Activated T-helper 2 cell treated with anti-CD3 and anti-CD28 coated beads, Interferon-gamma antibody, Interleukin-2, Interleukin-4, amounts not matched to agents 10 μg/mL and 5 μg/mL and 100 μg/mL, durations not matched to agents 14 hours and 24 hours and 36 hours (primary cell): ENCODE data around the gene APC2. TPM values are rescaled to one million over a fixed set of nuclear protein-coding genes. Genes with fewer than 3 reads are reported as not detected.

Experiments used
- DNase-seq: peaks from one replicate; pipeline ENCODE4 v3.0.0; 2021; ENCODE audit warnings: low spot score
- H3K27ac Mint-ChIP-seq: one replicate; pipeline ENCODE4 v1.8.0; 2021; ENCODE audit warnings: mixed read lengths
- H3K27me3 Mint-ChIP-seq: one replicate; pipeline ENCODE4 v1.8.0; 2021; ENCODE audit warnings: low read depth, mixed read lengths
- H3K36me3 Mint-ChIP-seq: one replicate; pipeline ENCODE4 v1.8.0; 2021; ENCODE audit warnings: low read depth, mixed read lengths
- H3K4me1 Mint-ChIP-seq: one replicate; pipeline ENCODE4 v1.8.0; 2021; ENCODE audit warnings: low read depth, mixed read lengths
- H3K4me3 Mint-ChIP-seq: one replicate; pipeline ENCODE4 v1.8.0; 2021; ENCODE audit warnings: low read depth, mild to moderate bottlenecking, moderate library complexity, mixed read lengths
- H3K9me3 Mint-ChIP-seq: one replicate; pipeline ENCODE4 v1.8.0; 2021; ENCODE audit warnings: mixed read lengths
- intact Hi-C: fragments of 100-400 bp; cut with micrococcal nuclease; formaldehyde crosslinking; loops from one replicate; pipeline ENCODE4 v1.15.1; 2023
- total RNA-seq: library from RNA; stranded (reverse); gene quantifications from 2 replicates; pipeline ENCODE4 v1.2.3, GENCODE V29; 2022

APC2 gene
- total RNA-seq, 1 donor from 2014 or later, result 0.21 TPM

GRCh38 chr19:1503925-1504773, 54.2 kb downstream of the APC2 start:
- peaks cover 9% of the 10 kb centered on the region for H3K4me1 Mint-ChIP-seq
- no peak for DNase-seq
- no peaks in the 10 kb centered on the region for H3K9me3 Mint-ChIP-seq
- H3K36me3 Mint-ChIP-seq, result peaks cover 3% of the 10 kb centered on the region
- H3K4me3 Mint-ChIP-seq, result no peak overlapping the region
- H3K27ac Mint-ChIP-seq, result no peak overlapping the region
- H3K27me3 Mint-ChIP-seq, result peaks cover 2% of the 10 kb centered on the region
- intact Hi-C loops, result no loop called here

GRCh38 chr19:1505012-1505411, 55.1 kb downstream of the APC2 start:
- no peak for DNase-seq
- H3K4me3 Mint-ChIP-seq, result no peak overlapping the region

GRCh38 chr19:1505991-1506881, 56.3 kb downstream of the APC2 start:
- H3K36me3 Mint-ChIP-seq, result peaks cover 3% of the 10 kb centered on the region
- no peak overlapping the region for H3K4me3 Mint-ChIP-seq
- H3K27ac Mint-ChIP-seq, result no peak overlapping the region
- peaks cover 12% of the 10 kb centered on the region for H3K4me1 Mint-ChIP-seq
- peaks cover 6% of the 10 kb centered on the region for H3K27me3 Mint-ChIP-seq
- intact Hi-C loops, result no loop called here
- no peak for DNase-seq
- H3K9me3 Mint-ChIP-seq, result no peaks in the 10 kb centered on the region

More at GRCh38 chr19:1505012-1505411, 55.1 kb downstream of the APC2 start:
- H3K4me1 Mint-ChIP-seq, result peaks cover 11% of the 10 kb centered on the region
- no peak overlapping the region for H3K27ac Mint-ChIP-seq
- peaks cover 3% of the 10 kb centered on the region for H3K36me3 Mint-ChIP-seq
- H3K9me3 Mint-ChIP-seq, result no peaks in the 10 kb centered on the region
- H3K27me3 Mint-ChIP-seq, result peaks cover 5% of the 10 kb centered on the region
- intact Hi-C loops, result no loop called here

GRCh38 chr19:1507192-1507660, 57.3 kb downstream of the APC2 start:
- H3K36me3 Mint-ChIP-seq, result peaks cover 3% of the 10 kb centered on the region
- peaks cover 8% of the 10 kb centered on the region for H3K27me3 Mint-ChIP-seq
- no peak overlapping the region for H3K27ac Mint-ChIP-seq
- intact Hi-C loops, result no loop called here
- H3K4me1 Mint-ChIP-seq, result peaks cover 13% of the 10 kb centered on the region
- no peaks in the 10 kb centered on the region for H3K9me3 Mint-ChIP-seq
- peak overlapping the region; percentile 81 for H3K4me3 Mint-ChIP-seq
- DNase-seq, result no peak

- intact Hi-C loops, result no loop called here
- H3K27me3 Mint-ChIP-seq, result peaks cover 8% of the 10 kb centered on the region
- H3K9me3 Mint-ChIP-seq, result no peaks in the 10 kb centered on the region
These were observed 58.0 kb downstream of the APC2 start for GRCh38 chr19:1507763-1508506.

GRCh38 chr19:1508507-1508856, 58.6 kb downstream of the APC2 start:
- no peaks in the 10 kb centered on the region for H3K9me3 Mint-ChIP-seq
- intact Hi-C loops, result no loop called here

More at GRCh38 chr19:1507763-1508506, 58.0 kb downstream of the APC2 start:
- Mint-ChIP-seq H3K36me3 (peaks cover 3% of the 10 kb centered on the region), H3K4me1 (peaks cover 17% of the 10 kb centered on the region), H3K27ac (peak overlapping the region; percentile 82), H3K4me3 (peak overlapping the region; percentile 81)
- peak; percentile 84 for DNase-seq

GRCh38 chr19:1509602-1510441, 59.9 kb downstream of the APC2 start:
- Mint-ChIP-seq H3K27ac (no peak overlapping the region), H3K27me3 (peaks cover 7% of the 10 kb centered on the region), H3K4me1 (peaks cover 15% of the 10 kb centered on the region), H3K36me3 (peaks cover 3% of the 10 kb centered on the region), H3K9me3 (no peaks in the 10 kb centered on the region), H3K4me3 (no peak overlapping the region)
- DNase-seq, result no peak
- intact Hi-C loops, result loop anchor here (5.0 to 10.0 kb wide), 3 partner anchors 38 to 235 kb away; partner anchors contain the start of gene FAM174C

More at GRCh38 chr19:1508507-1508856, 58.6 kb downstream of the APC2 start:
- Mint-ChIP-seq H3K27ac (no peak overlapping the region), H3K4me3 (no peak overlapping the region), H3K36me3 (peaks cover 3% of the 10 kb centered on the region), H3K27me3 (peaks cover 8% of the 10 kb centered on the region), H3K4me1 (peaks cover 17% of the 10 kb centered on the region)
- DNase-seq, result no peak

- intact Hi-C loops, result loop anchor here (5.0 to 10.0 kb wide), 3 partner anchors 38 to 236 kb away; partner anchors contain the start of gene FAM174C
- Mint-ChIP-seq H3K27me3 (peaks cover 7% of the 10 kb centered on the region), H3K4me1 (peaks cover 15% of the 10 kb centered on the region), H3K27ac (no peak overlapping the region), H3K9me3 (no peaks in the 10 kb centered on the region), H3K36me3 (peaks cover 3% of the 10 kb centered on the region), H3K4me3 (no peak overlapping the region)
- no peak for DNase-seq
These were observed 60.5 kb downstream of the APC2 start for GRCh38 chr19:1510442-1510806.

GRCh38 chr19:1510807-1511206, 60.9 kb downstream of the APC2 start:
- intact Hi-C loops, result loop anchor here (5.0 to 10.0 kb wide), 3 partner anchors 39 to 236 kb away; partner anchors contain the start of gene FAM174C
- peaks cover 3% of the 10 kb centered on the region for H3K36me3 Mint-ChIP-seq
- H3K27me3 Mint-ChIP-seq, result peaks cover 7% of the 10 kb centered on the region
- DNase-seq, result no peak
- H3K27ac Mint-ChIP-seq, result no peak overlapping the region
- no peaks in the 10 kb centered on the region for H3K9me3 Mint-ChIP-seq
- peaks cover 15% of the 10 kb centered on the region for H3K4me1 Mint-ChIP-seq
- H3K4me3 Mint-ChIP-seq, result peak overlapping the region; percentile 2

- Mint-ChIP-seq H3K9me3 (no peaks in the 10 kb centered on the region), H3K36me3 (peaks cover 3% of the 10 kb centered on the region), H3K4me3 (peak overlapping the region; percentile 74), H3K27me3 (peaks cover 7% of the 10 kb centered on the region), H3K27ac (no peak overlapping the region), H3K4me1 (peaks cover 13% of the 10 kb centered on the region)
- no peak for DNase-seq
- intact Hi-C loops, result loop anchor here (5.0 to 10.0 kb wide), 3 partner anchors 39 to 237 kb away; partner anchors contain the start of gene FAM174C
These were observed 61.7 kb downstream of the APC2 start for GRCh38 chr19:1511318-1512317.
